K562 (cell line): ENCODE results near the gene ANO6. TPM values are rescaled to one million over a fixed set of nuclear protein-coding genes. Genes with fewer than 3 reads are reported as not detected.

Experiments
- C11orf30 ChIP-seq: fragments of 450-650 bp; IDR thresholded peaks from 2 replicates; pipeline ENCODE4 v1.6.1; 2016; ENCODE audit warnings: low read depth, mild to moderate bottlenecking
- DNMT1 ChIP-seq: fragments of 450-650 bp; IDR thresholded peaks from 2 replicates; pipeline ENCODE4 v1.6.1; 2016; ENCODE audit warnings: antibody characterized with exemption, mild to moderate bottlenecking
- HDAC2 ChIP-seq: fragments of 450-650 bp; IDR thresholded peaks from 2 replicates; pipeline ENCODE4 v1.6.1; 2016; ENCODE audit warnings: mild to moderate bottlenecking
- MAFF ChIP-seq: IDR thresholded peaks from 2 replicates; pipeline ENCODE4 v1.6.1; 2012; ENCODE audit warnings: low read length, improper control_type of control experiment
- RFX1 ChIP-seq: fragments of 450-650 bp; IDR thresholded peaks from 2 replicates; pipeline ENCODE4 v1.6.1; 2016; ENCODE audit warnings: mild to moderate bottlenecking, moderate library complexity
- SIN3A ChIP-seq, 2 experiments: fragments of 150-350 bp in 1 of 2; IDR thresholded peaks; 2 replicates each; pipeline ENCODE4 v1.6.1; 2011 to 2016; ENCODE audit warnings: borderline replicate concordance in 2 of 2, low read depth in 2 of 2, low read length in 2 of 2, mild to moderate bottlenecking in 2 of 2, moderate library complexity in 2 of 2; ENCODE audit not compliant: control insufficient read depth in 1 of 2
- SUPT5H ChIP-seq: fragments of 450-650 bp; IDR thresholded peaks from 2 replicates; pipeline ENCODE4 v1.6.1; 2016
- ZNF316 ChIP-seq: fragments of 450-650 bp; IDR thresholded peaks from 2 replicates; pipeline ENCODE4 v1.6.1; 2016
- polyA plus RNA-seq, 8 experiments: library from polyadenylated mRNA; depleted of rRNA in 4 of 8; stranded (reverse) in 5 of 8; unstranded in 3 of 8; fragments of >200 nt; fragmentation: Nextera tagmentation in 2 of 8; fragmentation: Illumina TruSeq in 1 of 8; extraction: Ambion mirVana in 2 of 8; extraction: Trizol in 1 of 8; gene quantifications; 2 replicates each; pipeline versions ENCODE4 v1.2.1 to v1.2.3, GENCODE V29; 2011 to 2014; ENCODE audit warnings: inconsistent platforms in 1 of 8, missing spikeins in 1 of 8
- total RNA-seq, 7 experiments: library from RNA; depleted of rRNA in 6 of 7; stranded (reverse); fragments of >200 nt in 6 of 7; fragmentation: Illumina TruSeq in 2 of 7; extraction: Trizol in 2 of 7; gene quantifications; 2 replicates each; pipeline versions ENCODE4 v1.2.1 to v1.2.3, GENCODE V29; 2011 to 2021; ENCODE audit warnings: low replicate concordance in 1 of 7
- TF ChIP-seq, protein P1 (sequence below): sonication (generic); formaldehyde crosslinking; IDR thresholded peaks from 2 replicates; pipeline ENCODE4 v1.4.0; 2020; ENCODE audit warnings: mild to moderate bottlenecking, missing genetic modification reagents
- TF ChIP-seq, protein P2 (sequence below): fragments of 450-650 bp; conservative IDR thresholded peaks from 2 replicates; pipeline ENCODE4 v1.6.1; 2016; ENCODE audit warnings: missing genetic modification characterization, low read depth, mild to moderate bottlenecking, control low read depth, missing compliant biosample characterization

Gene ANO6
- total and polyA plus RNA-seq, 9 of the 15 experiments (the other 6 are each of a cell fraction or from before 2014, with no cell fraction given), result 3.5 to 24.7 (median 20.3) TPM

DNA sequence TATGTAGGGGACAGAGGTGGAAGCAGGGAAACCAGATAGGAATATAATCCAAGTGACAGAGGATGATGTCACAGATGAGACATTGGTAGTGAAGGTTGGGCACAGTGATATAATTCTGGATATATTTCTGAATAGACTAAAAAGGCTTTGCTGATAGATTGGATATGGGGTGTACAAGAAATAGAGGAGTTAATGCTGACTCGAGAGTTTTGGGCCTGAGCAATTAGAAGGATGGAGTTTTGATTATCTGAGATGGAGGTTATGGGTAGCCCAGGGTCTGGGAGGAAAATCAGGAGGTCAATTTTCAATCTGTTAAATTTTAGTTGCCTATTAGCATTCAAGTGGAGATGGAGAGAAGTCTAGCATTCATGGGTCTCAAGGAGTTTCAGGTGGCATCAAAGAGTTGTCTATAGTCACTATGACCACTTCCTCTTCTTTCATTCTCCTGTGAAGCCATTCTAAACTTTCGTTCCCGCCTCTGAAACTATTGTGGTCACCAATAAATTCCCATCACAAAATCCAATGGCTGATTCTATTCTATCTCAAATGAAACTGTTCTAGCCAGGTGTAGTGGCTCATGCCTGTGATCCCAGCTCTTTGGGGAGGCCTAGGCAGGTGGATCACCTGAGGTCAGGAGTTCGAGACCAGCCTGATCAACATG is 10.6 kb upstream of the ANO6 start (continued):
- TF ChIP-seq, protein P1, sequence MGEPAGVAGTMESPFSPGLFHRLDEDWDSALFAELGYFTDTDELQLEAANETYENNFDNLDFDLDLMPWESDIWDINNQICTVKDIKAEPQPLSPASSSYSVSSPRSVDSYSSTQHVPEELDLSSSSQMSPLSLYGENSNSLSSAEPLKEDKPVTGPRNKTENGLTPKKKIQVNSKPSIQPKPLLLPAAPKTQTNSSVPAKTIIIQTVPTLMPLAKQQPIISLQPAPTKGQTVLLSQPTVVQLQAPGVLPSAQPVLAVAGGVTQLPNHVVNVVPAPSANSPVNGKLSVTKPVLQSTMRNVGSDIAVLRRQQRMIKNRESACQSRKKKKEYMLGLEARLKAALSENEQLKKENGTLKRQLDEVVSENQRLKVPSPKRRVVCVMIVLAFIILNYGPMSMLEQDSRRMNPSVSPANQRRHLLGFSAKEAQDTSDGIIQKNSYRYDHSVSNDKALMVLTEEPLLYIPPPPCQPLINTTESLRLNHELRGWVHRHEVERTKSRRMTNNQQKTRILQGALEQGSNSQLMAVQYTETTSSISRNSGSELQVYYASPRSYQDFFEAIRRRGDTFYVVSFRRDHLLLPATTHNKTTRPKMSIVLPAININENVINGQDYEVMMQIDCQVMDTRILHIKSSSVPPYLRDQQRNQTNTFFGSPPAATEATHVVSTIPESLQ (CRISPR knock-in tag), result no peak
- no peak for TF ChIP-seq HDAC2
- peak; percentile 42 for TF ChIP-seq MAFF
- peak; percentile 82 for TF ChIP-seq ZNF316
- peak; percentile 70; the same call in 1 of the 2 replicates for TF ChIP-seq C11orf30
- TF ChIP-seq DNMT1, result no peak
- no peak for TF ChIP-seq RFX1
- no peak for TF ChIP-seq SUPT5H
- TF ChIP-seq, protein P2, sequence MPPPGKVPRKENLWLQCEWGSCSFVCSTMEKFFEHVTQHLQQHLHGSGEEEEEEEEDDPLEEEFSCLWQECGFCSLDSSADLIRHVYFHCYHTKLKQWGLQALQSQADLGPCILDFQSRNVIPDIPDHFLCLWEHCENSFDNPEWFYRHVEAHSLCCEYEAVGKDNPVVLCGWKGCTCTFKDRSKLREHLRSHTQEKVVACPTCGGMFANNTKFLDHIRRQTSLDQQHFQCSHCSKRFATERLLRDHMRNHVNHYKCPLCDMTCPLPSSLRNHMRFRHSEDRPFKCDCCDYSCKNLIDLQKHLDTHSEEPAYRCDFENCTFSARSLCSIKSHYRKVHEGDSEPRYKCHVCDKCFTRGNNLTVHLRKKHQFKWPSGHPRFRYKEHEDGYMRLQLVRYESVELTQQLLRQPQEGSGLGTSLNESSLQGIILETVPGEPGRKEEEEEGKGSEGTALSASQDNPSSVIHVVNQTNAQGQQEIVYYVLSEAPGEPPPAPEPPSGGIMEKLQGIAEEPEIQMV (tag), result no peak
- no peak for TF ChIP-seq SIN3A (IDR thresholded peaks at IDR 0.05; ENCODE audit: borderline replicate concordance in 2 of 2, control insufficient read depth in 1 of 2, low read depth in 2 of 2, low read length in 2 of 2)
